Activated CD8-positive, alpha-beta memory T cell treated with anti-CD3 and anti-CD28 coated beads, Interleukin-2, amount 50 U/mL, for 24 hours (primary cell): ENCODE data around the gene ZIC2.
"Not testable (repeated sequence)": the region's sequence is repeated elsewhere in the genome, so short reads cannot be mapped to it uniquely, and the experiment has no call there.

Experiments used
- DNase-seq: peaks from one replicate; pipeline ENCODE4 v3.0.0-alpha.2; 2020; ENCODE audit errors: extremely low read depth

Gene ZIC2

GRCh38 chr13:99981735-99982035 is at the start of gene ZIC2:
TSS of gene ZIC2 (plus strand) at chr13:99981784. CDS start at chr13:99982065, 281 bp downstream.
- no peak for DNase-seq

GRCh38 chr13:99932912-99933311 is 48.7 kb upstream of the ZIC2 start:
- DNase-seq = no peak

- DNase-seq = no peak
Observed at GRCh38 chr13:99935772-99936171, 45.8 kb upstream of the ZIC2 start.

GRCh38 chr13:99938635-99939034 is 42.9 kb upstream of the ZIC2 start:
- DNase-seq = no peak

- no peak for DNase-seq
Observed at GRCh38 chr13:99941086-99941485, 40.5 kb upstream of the ZIC2 start.

- DNase-seq = no peak
Observed at GRCh38 chr13:99941911-99942310, 39.7 kb upstream of the ZIC2 start.

- DNase-seq = no peak
Observed at GRCh38 chr13:99944102-99944501, 37.5 kb upstream of the ZIC2 start.

- no peak for DNase-seq
Observed at GRCh38 chr13:99944606-99945005, 37.0 kb upstream of the ZIC2 start.

- not testable (repeated sequence) for DNase-seq
Observed at GRCh38 chr13:99945515-99945914, 36.1 kb upstream of the ZIC2 start.

GRCh38 chr13:99947666-99948065 is 33.9 kb upstream of the ZIC2 start:
- DNase-seq = no peak

- no peak for DNase-seq
Observed at GRCh38 chr13:99948411-99948810, 33.2 kb upstream of the ZIC2 start.

GRCh38 chr13:99948907-99949678 is 32.5 kb upstream of the ZIC2 start:
- no peak for DNase-seq

GRCh38 chr13:99949679-99950413 is 31.7 kb upstream of the ZIC2 start:
- DNase-seq = no peak

- DNase-seq = not testable (repeated sequence)
Observed at GRCh38 chr13:99951666-99952065, 29.9 kb upstream of the ZIC2 start.

- DNase-seq = no peak
Observed at GRCh38 chr13:99953138-99953755, 28.3 kb upstream of the ZIC2 start.

- no peak for DNase-seq
Observed at GRCh38 chr13:99955107-99955746, 26.4 kb upstream of the ZIC2 start.

- DNase-seq = no peak
Observed at GRCh38 chr13:99955747-99956472, 25.7 kb upstream of the ZIC2 start.

GRCh38 chr13:99956473-99957349 is 24.9 kb upstream of the ZIC2 start:
- DNase-seq = no peak

GRCh38 chr13:99958406-99959126 is 23.0 kb upstream of the ZIC2 start:
- no peak for DNase-seq

GRCh38 chr13:99959127-99959539 is 22.5 kb upstream of the ZIC2 start:
- no peak for DNase-seq
